ENCODE measurements around the gene MAPK14.

The MAPK14 gene

GRCh38 chr6:36068586-36068985 lies 41.0 kb downstream of the MAPK14 start:
- no peak for DNase-seq (ENCODE audit: low read depth)
- TF ChIP-seq CTCF (conservative IDR thresholded peaks at IDR 0.05; ENCODE audit: low read length), result no peak
- no peak overlapping the region for H3K4me3 ChIP-seq (ENCODE audit: low read length)

GRCh38 chr6:36069573-36069972 lies 42.0 kb downstream of the MAPK14 start:
- TF ChIP-seq CTCF (conservative IDR thresholded peaks at IDR 0.05; ENCODE audit: low read length), result no peak
- H3K4me3 ChIP-seq (ENCODE audit: low read length), result no peak overlapping the region
- DNase-seq (ENCODE audit: low read depth), result no peak

GRCh38 chr6:36070252-36070651 lies 42.6 kb downstream of the MAPK14 start:
- TF ChIP-seq CTCF (conservative IDR thresholded peaks at IDR 0.05; ENCODE audit: low read length), result no peak
- no peak for DNase-seq (ENCODE audit: low read depth)
- no peak overlapping the region for H3K4me3 ChIP-seq (ENCODE audit: low read length)

- no peak for DNase-seq (ENCODE audit: low read depth)
- TF ChIP-seq CTCF (conservative IDR thresholded peaks at IDR 0.05; ENCODE audit: low read length), result no peak
- H3K4me3 ChIP-seq (ENCODE audit: low read length), result no peak overlapping the region
Measured at GRCh38 chr6:36071281-36071680, 43.7 kb downstream of the MAPK14 start.

GRCh38 chr6:36071714-36072113 lies 44.1 kb downstream of the MAPK14 start:
- DNase-seq (ENCODE audit: low read depth), result no peak
- TF ChIP-seq CTCF (conservative IDR thresholded peaks at IDR 0.05; ENCODE audit: low read length), result no peak
- no peak overlapping the region for H3K4me3 ChIP-seq (ENCODE audit: low read length)

GRCh38 chr6:36072681-36073080 lies 45.1 kb downstream of the MAPK14 start:
- TF ChIP-seq CTCF (conservative IDR thresholded peaks at IDR 0.05; ENCODE audit: low read length), result no peak
- H3K4me3 ChIP-seq (ENCODE audit: low read length), result no peak overlapping the region
- DNase-seq (ENCODE audit: low read depth), result no peak

- no peak for DNase-seq (ENCODE audit: low read depth)
- H3K4me3 ChIP-seq (ENCODE audit: low read length), result no peak overlapping the region
Measured at GRCh38 chr6:36073587-36073986, 46.0 kb downstream of the MAPK14 start.

More at GRCh38 chr6:36073587-36073986, 46.0 kb downstream of the MAPK14 start:
- TF ChIP-seq CTCF (conservative IDR thresholded peaks at IDR 0.05; ENCODE audit: low read length), result no peak
